IPS-15b (cell line): ENCODE results near the gene COL3A1.

Source experiments
- H3K27me3 ChIP-seq: one replicate; pipeline ENCODE4 v1.6.1; 2013; ENCODE audit warnings: low read length; ENCODE audit not compliant: control insufficient read depth, insufficient read depth
- H3K36me3 ChIP-seq: one replicate; pipeline ENCODE4 v1.6.1; 2013; ENCODE audit warnings: low read length; ENCODE audit not compliant: control insufficient read depth, insufficient read depth
- H3K4me1 ChIP-seq: one replicate; pipeline ENCODE4 v1.6.1; 2013; ENCODE audit warnings: mild to moderate bottlenecking, low read length; ENCODE audit not compliant: control insufficient read depth, insufficient read depth
- H3K4me3 ChIP-seq: one replicate; pipeline ENCODE4 v1.5.1; 2013; ENCODE audit warnings: low read depth, low read length
- H3K9ac ChIP-seq: one replicate; pipeline ENCODE4 v1.6.1; 2013; ENCODE audit warnings: low read depth, mild to moderate bottlenecking, low read length
- H3K9me3 ChIP-seq: one replicate; pipeline ENCODE4 v1.6.1; 2013; ENCODE audit warnings: mild to moderate bottlenecking, low read length; ENCODE audit not compliant: control insufficient read depth, insufficient read depth

Gene COL3A1

GRCh38 chr2:188974164-188974563, at the start of gene COL3A1:
Gene COL3A1, plus strand, starts transcription at chr2:188974373. Its CDS starts 117 bp downstream, at chr2:188974490.
- no peaks in the 10 kb centered on the region for H3K27me3 ChIP-seq
- no peaks in the 10 kb centered on the region for H3K36me3 ChIP-seq
- H3K9me3 ChIP-seq, result no peaks in the 10 kb centered on the region
- no peak within 1 kb of the TSS for H3K4me3 ChIP-seq
- no peaks in the 10 kb centered on the region for H3K4me1 ChIP-seq
- H3K9ac ChIP-seq, result no peak within 1 kb of the TSS

GRCh38 chr2:188928643-188929042, 45.5 kb upstream of the COL3A1 start:
- Histone ChIP-seq H3K36me3 (no peaks in the 10 kb centered on the region), H3K4me3 (no peak overlapping the region), H3K9ac (no peak overlapping the region), H3K4me1 (no peaks in the 10 kb centered on the region), H3K27me3 (no peaks in the 10 kb centered on the region), H3K9me3 (no peaks in the 10 kb centered on the region)

GRCh38 chr2:188931361-188931760, 42.8 kb upstream of the COL3A1 start:
- H3K9ac ChIP-seq, result no peak overlapping the region
- H3K4me1 ChIP-seq, result no peaks in the 10 kb centered on the region
- no peaks in the 10 kb centered on the region for H3K27me3 ChIP-seq
- no peaks in the 10 kb centered on the region for H3K9me3 ChIP-seq
- H3K4me3 ChIP-seq, result no peak overlapping the region
- H3K36me3 ChIP-seq, result no peaks in the 10 kb centered on the region

DNA sequence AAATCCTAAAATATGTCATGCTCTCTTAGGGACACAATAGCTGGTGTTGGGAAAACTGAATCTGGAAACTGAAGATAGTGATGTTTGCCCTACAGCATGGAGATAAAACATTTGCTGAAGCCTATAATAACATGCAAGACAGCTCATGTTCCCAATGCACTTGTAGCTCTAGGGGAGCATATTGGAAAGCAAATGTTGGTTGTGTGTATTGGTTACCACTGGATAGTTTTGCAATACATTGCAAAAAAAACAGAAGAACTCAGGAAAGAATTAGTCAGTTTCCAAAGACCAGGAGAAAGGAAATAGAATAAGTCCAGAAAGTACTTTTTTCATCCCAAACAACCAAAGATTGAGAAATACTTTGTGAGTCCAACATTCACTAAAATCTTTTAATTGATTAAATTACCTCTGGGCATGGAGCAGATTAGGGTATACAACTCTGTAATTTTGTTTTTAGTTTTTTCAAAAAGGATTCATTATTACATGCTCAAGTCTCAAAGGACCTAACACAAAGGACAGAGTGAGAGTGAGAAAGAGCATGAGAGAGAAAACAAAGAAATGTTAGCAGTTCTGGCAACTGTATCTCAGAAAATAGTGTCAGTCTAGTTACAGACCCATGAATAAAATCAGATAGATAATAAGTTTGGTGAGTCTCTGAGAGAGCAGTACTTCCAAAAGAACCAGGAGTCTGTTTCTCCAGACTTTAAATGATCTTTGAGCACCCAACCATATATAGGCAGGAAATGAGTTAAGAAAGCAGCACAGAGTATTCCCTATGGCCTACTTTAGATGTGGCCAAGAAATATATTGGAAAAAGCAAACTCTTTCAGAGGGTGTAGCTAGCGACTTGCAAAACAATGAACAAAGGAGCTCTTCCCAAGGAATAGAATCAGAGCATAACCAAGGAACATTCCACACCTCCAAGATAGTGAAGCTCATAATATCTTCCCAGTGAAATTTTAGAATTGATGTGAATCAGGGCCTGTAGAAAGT, 36.6 kb upstream of the COL3A1 start:
- Histone ChIP-seq H3K9me3 (no peaks in the 10 kb centered on the region), H3K27me3 (no peaks in the 10 kb centered on the region), H3K4me1 (no peaks in the 10 kb centered on the region), H3K9ac (no peak overlapping the region), H3K4me3 (no peak overlapping the region), H3K36me3 (no peaks in the 10 kb centered on the region)

DNA sequence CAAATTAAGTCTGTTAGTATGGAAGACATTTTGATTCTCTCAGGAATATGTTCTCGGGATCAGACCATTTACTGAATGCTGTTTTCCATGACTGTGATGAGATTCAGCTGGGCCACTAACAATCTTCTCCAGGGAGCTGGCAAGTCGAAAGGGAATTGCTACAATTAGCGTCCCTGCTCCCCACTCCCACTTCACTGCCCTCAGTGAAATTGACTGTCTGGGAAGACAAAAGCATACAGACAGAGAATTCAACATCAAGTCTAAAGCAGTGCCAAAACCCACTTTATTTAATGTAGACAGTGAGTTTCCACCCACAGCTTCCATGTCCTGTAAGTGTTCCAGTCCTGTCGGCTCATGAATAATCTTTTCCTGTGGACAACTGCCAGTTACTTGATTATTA, 34.0 kb upstream of the COL3A1 start:
- Histone ChIP-seq H3K9ac (no peak overlapping the region), H3K36me3 (no peaks in the 10 kb centered on the region), H3K4me3 (no peak overlapping the region), H3K4me1 (no peaks in the 10 kb centered on the region), H3K9me3 (no peaks in the 10 kb centered on the region), H3K27me3 (no peaks in the 10 kb centered on the region)

DNA sequence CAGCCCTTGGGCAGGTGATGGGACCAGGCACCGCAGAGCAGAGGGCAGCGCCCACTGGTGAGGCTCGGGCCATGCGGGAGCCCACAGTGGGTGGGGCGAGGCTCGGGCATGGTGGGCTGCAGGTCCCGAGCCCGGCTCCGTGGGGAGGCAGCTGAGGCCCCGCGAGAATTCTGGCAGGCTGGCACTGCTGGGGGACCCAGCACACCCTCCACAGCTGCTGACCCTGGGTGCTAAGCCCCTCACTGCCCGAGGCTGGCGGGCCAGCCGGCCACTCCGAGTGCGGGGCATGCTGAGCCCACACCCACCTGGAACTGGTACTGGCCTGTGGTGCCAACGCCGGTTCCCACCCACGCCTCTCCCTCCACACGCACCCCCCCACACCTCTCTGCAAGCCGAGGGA, 29.7 kb upstream of the COL3A1 start:
- no peaks in the 10 kb centered on the region for H3K9me3 ChIP-seq
- no peak overlapping the region for H3K4me3 ChIP-seq
- H3K4me1 ChIP-seq, result no peaks in the 10 kb centered on the region
- H3K36me3 ChIP-seq, result no peaks in the 10 kb centered on the region
- H3K9ac ChIP-seq, result no peak overlapping the region
- H3K27me3 ChIP-seq, result no peaks in the 10 kb centered on the region

DNA sequence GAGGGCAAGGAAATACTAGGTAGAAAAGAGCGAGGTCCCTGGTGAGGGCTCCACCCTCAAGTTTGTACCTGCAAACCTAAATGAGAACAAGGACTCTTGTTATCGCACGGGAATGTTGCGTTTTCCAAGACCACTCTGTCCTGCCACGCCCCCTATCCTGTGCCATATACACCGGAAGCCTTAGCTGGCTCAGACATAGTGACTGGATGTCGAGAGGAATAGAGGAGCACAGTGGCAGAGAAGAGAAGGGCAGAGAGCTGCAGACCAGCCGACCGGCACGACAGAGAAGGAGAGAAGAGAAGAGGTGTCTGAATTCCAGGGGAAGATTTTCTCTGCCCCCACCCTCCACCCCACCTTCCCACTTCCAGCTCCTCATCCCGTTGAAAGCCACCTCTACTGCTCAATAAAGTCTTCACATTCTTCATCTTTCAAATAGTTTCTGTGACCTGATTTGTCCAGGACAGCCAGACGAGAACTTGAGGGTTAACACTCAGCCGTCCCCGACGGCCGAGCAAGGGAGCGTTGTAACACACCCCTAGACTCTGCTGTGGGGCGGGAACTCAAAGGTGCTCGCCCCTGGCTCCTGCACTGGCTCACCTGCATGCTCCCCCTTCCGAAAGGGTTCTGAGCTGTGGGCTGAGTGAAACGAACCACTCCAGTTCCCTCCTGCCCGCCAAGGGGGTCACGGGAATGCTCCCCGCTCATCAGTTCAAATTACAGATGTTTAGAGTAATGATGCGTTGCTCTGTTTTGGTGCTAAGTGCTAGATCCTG, 24.9 kb upstream of the COL3A1 start:
- Histone ChIP-seq H3K27me3 (no peaks in the 10 kb centered on the region), H3K4me1 (no peaks in the 10 kb centered on the region), H3K4me3 (no peak overlapping the region), H3K9ac (no peak overlapping the region), H3K36me3 (no peaks in the 10 kb centered on the region), H3K9me3 (no peaks in the 10 kb centered on the region)

GRCh38 chr2:188952901-188953300, 21.3 kb upstream of the COL3A1 start:
- no peaks in the 10 kb centered on the region for H3K4me1 ChIP-seq
- no peak overlapping the region for H3K4me3 ChIP-seq
- H3K9ac ChIP-seq, result no peak overlapping the region
- no peaks in the 10 kb centered on the region for H3K27me3 ChIP-seq
- H3K9me3 ChIP-seq, result no peaks in the 10 kb centered on the region
- no peaks in the 10 kb centered on the region for H3K36me3 ChIP-seq

DNA sequence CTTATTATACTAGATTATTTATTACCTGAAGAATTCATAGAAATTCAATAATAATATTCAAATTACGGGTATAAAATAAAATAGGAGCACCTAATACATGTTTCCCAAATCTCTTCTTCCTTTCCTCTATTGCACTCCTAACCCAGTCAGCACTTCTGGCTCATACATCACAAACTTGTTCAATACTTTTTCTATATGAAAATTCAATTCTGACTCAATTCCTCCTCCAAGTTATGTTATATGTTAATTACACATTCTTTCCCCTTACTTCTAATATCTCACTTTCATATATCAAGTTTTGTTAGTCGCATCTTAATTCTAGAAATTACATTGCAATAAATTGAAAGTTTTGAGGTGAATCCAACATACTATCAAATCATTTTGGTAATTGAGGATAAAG, 17.9 kb upstream of the COL3A1 start:
- no peaks in the 10 kb centered on the region for H3K36me3 ChIP-seq
- H3K4me1 ChIP-seq, result no peaks in the 10 kb centered on the region
- H3K27me3 ChIP-seq, result no peaks in the 10 kb centered on the region
- no peak overlapping the region for H3K4me3 ChIP-seq
- H3K9ac ChIP-seq, result no peak overlapping the region
- no peaks in the 10 kb centered on the region for H3K9me3 ChIP-seq

- H3K9ac ChIP-seq, result no peak overlapping the region
- no peaks in the 10 kb centered on the region for H3K9me3 ChIP-seq
- no peaks in the 10 kb centered on the region for H3K27me3 ChIP-seq
- no peaks in the 10 kb centered on the region for H3K4me1 ChIP-seq
- H3K4me3 ChIP-seq, result no peak overlapping the region
- no peaks in the 10 kb centered on the region for H3K36me3 ChIP-seq
Observed at GRCh38 chr2:188956961-188957360, 17.2 kb upstream of the COL3A1 start.

GRCh38 chr2:188957646-188958045, 16.5 kb upstream of the COL3A1 start:
- Histone ChIP-seq H3K4me1 (no peaks in the 10 kb centered on the region), H3K27me3 (no peaks in the 10 kb centered on the region), H3K9ac (no peak overlapping the region), H3K4me3 (no peak overlapping the region), H3K9me3 (no peaks in the 10 kb centered on the region), H3K36me3 (no peaks in the 10 kb centered on the region)

- no peaks in the 10 kb centered on the region for H3K27me3 ChIP-seq
- H3K9me3 ChIP-seq, result no peaks in the 10 kb centered on the region
- H3K9ac ChIP-seq, result no peak overlapping the region
- no peaks in the 10 kb centered on the region for H3K36me3 ChIP-seq
- H3K4me1 ChIP-seq, result no peaks in the 10 kb centered on the region
- H3K4me3 ChIP-seq, result no peak overlapping the region
Observed at GRCh38 chr2:188963741-188964140, 10.4 kb upstream of the COL3A1 start.
